ENCODE results near the gene PRR19. TPM values are rescaled to one million over a fixed set of nuclear protein-coding genes. Genes with fewer than 3 reads are reported as not detected.
A peak's percentile ranks its signal among the peaks of the same experiment; 100 is the strongest.

The PRR19 gene
- total RNA-seq, 1 donor from 2014 or later = 0.71 TPM

GRCh38 chr19:42325308-42325895 lies 23.5 kb downstream of the PRR19 start, which contains the start of gene MEGF8:
TSS of gene MEGF8 (plus strand) at chr19:42325635. CDS start at chr19:42326244, 609 bp downstream.
- intact Hi-C loops (cut with DNase I) = no loop called here
- H3K27me3 ChIP-seq (ENCODE audit: low read depth) = peaks cover 29% of the 10 kb centered on the region
- peak; percentile 97 to 99 for ATAC-seq
- H3K27ac ChIP-seq = peak within 1 kb of the TSS; percentile 69
- no peaks in the 10 kb centered on the region for H3K9me3 ChIP-seq
- H3K4me3 ChIP-seq = peak within 1 kb of the TSS; percentile 98
- DNase-seq = peak; percentile 97
- TF ChIP-seq CTCF (IDR thresholded peaks at IDR 0.05) = peak; percentile 86
- peaks cover 30% of the 10 kb centered on the region for H3K4me1 ChIP-seq
- H3K36me3 ChIP-seq = no peaks in the 10 kb centered on the region

- Histone ChIP-seq H3K27me3 (ENCODE audit: low read depth) (peaks cover 29% of the 10 kb centered on the region), H3K4me1 (peaks cover 30% of the 10 kb centered on the region), H3K4me3 (peak overlapping the region; percentile 98), H3K27ac (peak overlapping the region; percentile 69), H3K36me3 (no peaks in the 10 kb centered on the region), H3K9me3 (no peaks in the 10 kb centered on the region)
- ATAC-seq (peak; percentile 40 to 46), DNase-seq (no peak)
- TF ChIP-seq CTCF (IDR thresholded peaks at IDR 0.05) = no peak
- intact Hi-C loops (cut with DNase I) = no loop called here
These were observed 24.2 kb downstream of the PRR19 start for GRCh38 chr19:42325896-42326771.

GRCh38 chr19:42326969-42327368 lies 25.0 kb downstream of the PRR19 start:
- TF ChIP-seq CTCF (IDR thresholded peaks at IDR 0.05) = no peak
- Histone ChIP-seq H3K27ac (no peak overlapping the region), H3K27me3 (ENCODE audit: low read depth) (peaks cover 29% of the 10 kb centered on the region), H3K4me1 (peaks cover 30% of the 10 kb centered on the region), H3K9me3 (no peaks in the 10 kb centered on the region), H3K36me3 (no peaks in the 10 kb centered on the region), H3K4me3 (no peak overlapping the region)
- intact Hi-C loops (cut with DNase I) = no loop called here
- ATAC-seq (no peak), DNase-seq (no peak)

- intact Hi-C loops (cut with DNase I) = no loop called here
- Histone ChIP-seq H3K36me3 (no peaks in the 10 kb centered on the region), H3K4me1 (peaks cover 30% of the 10 kb centered on the region), H3K27ac (no peak overlapping the region), H3K9me3 (no peaks in the 10 kb centered on the region), H3K27me3 (ENCODE audit: low read depth) (peaks cover 26% of the 10 kb centered on the region), H3K4me3 (no peak overlapping the region)
- ATAC-seq (no peak), DNase-seq (no peak)
- no peak for TF ChIP-seq CTCF (IDR thresholded peaks at IDR 0.05)
These were observed 25.4 kb downstream of the PRR19 start for GRCh38 chr19:42327381-42327780.

GRCh38 chr19:42328106-42328505 lies 26.2 kb downstream of the PRR19 start:
- TF ChIP-seq CTCF (IDR thresholded peaks at IDR 0.05) = no peak
- Histone ChIP-seq H3K27ac (no peak overlapping the region), H3K4me3 (no peak overlapping the region), H3K36me3 (no peaks in the 10 kb centered on the region), H3K27me3 (ENCODE audit: low read depth) (peaks cover 19% of the 10 kb centered on the region), H3K4me1 (peaks cover 30% of the 10 kb centered on the region), H3K9me3 (no peaks in the 10 kb centered on the region)
- intact Hi-C loops (cut with DNase I) = no loop called here
- DNase-seq (no peak), ATAC-seq (no peak)
